ENCODE results near the gene RAE1. TPM values are rescaled to one million over a fixed set of nuclear protein-coding genes. Genes with fewer than 3 reads are reported as not detected.

Gene RAE1
- total and polyA plus RNA-seq, 2 experiments from 2014 or later: 35.4 to 43.3 TPM

DNA sequence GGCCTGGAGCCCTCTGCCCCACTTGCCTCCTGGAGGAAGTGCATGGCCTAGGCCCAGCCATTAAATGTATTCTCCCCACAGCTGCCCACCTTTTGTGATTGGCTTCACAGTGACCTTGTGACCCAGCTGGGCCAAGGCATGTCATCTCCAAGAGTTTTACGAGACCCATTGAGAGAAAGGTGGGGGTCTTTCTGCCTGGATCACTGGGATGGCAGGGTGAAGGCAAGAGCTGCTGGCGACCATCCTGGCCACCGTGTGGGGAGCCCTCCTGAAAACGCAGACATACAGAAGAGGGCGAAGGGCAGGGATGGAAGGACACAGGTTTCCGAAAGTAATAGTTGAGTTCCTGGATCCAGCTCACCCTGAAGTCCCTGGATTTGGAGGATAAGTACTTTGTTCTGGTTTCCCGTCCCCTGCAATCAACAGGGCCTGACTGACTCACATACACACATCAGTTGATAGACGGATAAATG, 33.7 kb upstream of the RAE1 start:
- no peak for TF ChIP-seq ETS1 (IDR thresholded peaks at IDR 0.05)
- TF ChIP-seq STAT1 (IDR thresholded peaks at IDR 0.05; ENCODE audit: unreplicated experiment): no peak
- TF ChIP-seq ZNF331 (CRISPR knock-in tag; IDR thresholded peaks at IDR 0.05; ENCODE audit: low read depth): no peak
- TF ChIP-seq POLR2AphosphoS5 (IDR thresholded peaks at IDR 0.05; ENCODE audit: low read depth): no peak
- no peak for TF ChIP-seq EZH2 (IDR thresholded peaks at IDR 0.05; ENCODE audit: low read depth, unreplicated experiment)
- no peak for TF ChIP-seq EZH2phosphoT487 (IDR thresholded peaks at IDR 0.05; ENCODE audit: unreplicated experiment)
- TF ChIP-seq NANOG (IDR thresholded peaks at IDR 0.05; ENCODE audit: borderline replicate concordance): no peak
- TF ChIP-seq ZNF114 (CRISPR knock-in tag; IDR thresholded peaks at IDR 0.05): no peak
- no peak for TF ChIP-seq ZNF462 (CRISPR knock-in tag; IDR thresholded peaks at IDR 0.05)
- TF ChIP-seq, protein P1, sequence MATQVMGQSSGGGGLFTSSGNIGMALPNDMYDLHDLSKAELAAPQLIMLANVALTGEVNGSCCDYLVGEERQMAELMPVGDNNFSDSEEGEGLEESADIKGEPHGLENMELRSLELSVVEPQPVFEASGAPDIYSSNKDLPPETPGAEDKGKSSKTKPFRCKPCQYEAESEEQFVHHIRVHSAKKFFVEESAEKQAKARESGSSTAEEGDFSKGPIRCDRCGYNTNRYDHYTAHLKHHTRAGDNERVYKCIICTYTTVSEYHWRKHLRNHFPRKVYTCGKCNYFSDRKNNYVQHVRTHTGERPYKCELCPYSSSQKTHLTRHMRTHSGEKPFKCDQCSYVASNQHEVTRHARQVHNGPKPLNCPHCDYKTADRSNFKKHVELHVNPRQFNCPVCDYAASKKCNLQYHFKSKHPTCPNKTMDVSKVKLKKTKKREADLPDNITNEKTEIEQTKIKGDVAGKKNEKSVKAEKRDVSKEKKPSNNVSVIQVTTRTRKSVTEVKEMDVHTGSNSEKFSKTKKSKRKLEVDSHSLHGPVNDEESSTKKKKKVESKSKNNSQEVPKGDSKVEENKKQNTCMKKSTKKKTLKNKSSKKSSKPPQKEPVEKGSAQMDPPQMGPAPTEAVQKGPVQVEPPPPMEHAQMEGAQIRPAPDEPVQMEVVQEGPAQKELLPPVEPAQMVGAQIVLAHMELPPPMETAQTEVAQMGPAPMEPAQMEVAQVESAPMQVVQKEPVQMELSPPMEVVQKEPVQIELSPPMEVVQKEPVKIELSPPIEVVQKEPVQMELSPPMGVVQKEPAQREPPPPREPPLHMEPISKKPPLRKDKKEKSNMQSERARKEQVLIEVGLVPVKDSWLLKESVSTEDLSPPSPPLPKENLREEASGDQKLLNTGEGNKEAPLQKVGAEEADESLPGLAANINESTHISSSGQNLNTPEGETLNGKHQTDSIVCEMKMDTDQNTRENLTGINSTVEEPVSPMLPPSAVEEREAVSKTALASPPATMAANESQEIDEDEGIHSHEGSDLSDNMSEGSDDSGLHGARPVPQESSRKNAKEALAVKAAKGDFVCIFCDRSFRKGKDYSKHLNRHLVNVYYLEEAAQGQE (IDR thresholded peaks at IDR 0.05; ENCODE audit: unreplicated experiment): no peak
- TF ChIP-seq, protein P2, sequence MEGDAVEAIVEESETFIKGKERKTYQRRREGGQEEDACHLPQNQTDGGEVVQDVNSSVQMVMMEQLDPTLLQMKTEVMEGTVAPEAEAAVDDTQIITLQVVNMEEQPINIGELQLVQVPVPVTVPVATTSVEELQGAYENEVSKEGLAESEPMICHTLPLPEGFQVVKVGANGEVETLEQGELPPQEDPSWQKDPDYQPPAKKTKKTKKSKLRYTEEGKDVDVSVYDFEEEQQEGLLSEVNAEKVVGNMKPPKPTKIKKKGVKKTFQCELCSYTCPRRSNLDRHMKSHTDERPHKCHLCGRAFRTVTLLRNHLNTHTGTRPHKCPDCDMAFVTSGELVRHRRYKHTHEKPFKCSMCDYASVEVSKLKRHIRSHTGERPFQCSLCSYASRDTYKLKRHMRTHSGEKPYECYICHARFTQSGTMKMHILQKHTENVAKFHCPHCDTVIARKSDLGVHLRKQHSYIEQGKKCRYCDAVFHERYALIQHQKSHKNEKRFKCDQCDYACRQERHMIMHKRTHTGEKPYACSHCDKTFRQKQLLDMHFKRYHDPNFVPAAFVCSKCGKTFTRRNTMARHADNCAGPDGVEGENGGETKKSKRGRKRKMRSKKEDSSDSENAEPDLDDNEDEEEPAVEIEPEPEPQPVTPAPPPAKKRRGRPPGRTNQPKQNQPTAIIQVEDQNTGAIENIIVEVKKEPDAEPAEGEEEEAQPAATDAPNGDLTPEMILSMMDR (conservative IDR thresholded peaks at IDR 0.05; ENCODE audit: low read depth in 2 of 2): no peak
- no peak for TF ChIP-seq CREB1 (CRISPR knock-in tag; IDR thresholded peaks at IDR 0.05; ENCODE audit: low read depth)
- no peak for TF ChIP-seq JUNB (IDR thresholded peaks at IDR 0.05; ENCODE audit: unreplicated experiment)
- Mint-ChIP-seq H3K27ac (no peak overlapping the region), H3K27me3 (ENCODE audit: insufficient read depth, low read depth, poor library complexity) (no peaks in the 10 kb centered on the region), H3K9me3 (no peaks in the 10 kb centered on the region), H3K36me3 (ENCODE audit: low read depth) (no peaks in the 10 kb centered on the region), H3K4me3 (no peak overlapping the region), H3K4me1 (no peaks in the 10 kb centered on the region; the same call in 1 of the 3 replicates)
- no peak overlapping the region for H3K4me3 ChIP-seq
- no peaks in the 10 kb centered on the region for H3K9me2 ChIP-seq (ENCODE audit: insufficient read depth)
- H3K27me3 ChIP-seq (ENCODE audit: insufficient read depth): no peaks in the 10 kb centered on the region
- H4K20me1 ChIP-seq (replicated peaks; ENCODE audit: insufficient read depth): no peaks in the 10 kb centered on the region
- H3K36me3 ChIP-seq (ENCODE audit: insufficient read depth): no peaks in the 10 kb centered on the region
- peaks cover under 1% of the 10 kb centered on the region; the same call in 1 of the 2 replicates for H3K4me1 ChIP-seq (ENCODE audit: insufficient read depth)
- H3K79me2 ChIP-seq (replicated peaks; ENCODE audit: insufficient read depth): no peaks in the 10 kb centered on the region
- no peak overlapping the region for H3K27ac ChIP-seq (ENCODE audit: low read depth)
- no peak for ATAC-seq
- 0 out of 2 replicates have a peak overlapping the region, but pooled peaks have one; percentile 23 for H2AFZ ChIP-seq
- H3F3A ChIP-seq (replicated peaks; ENCODE audit: low read depth): no peaks in the 10 kb centered on the region
- DNase-seq (ENCODE audit: low spot score): no peak
- no peak overlapping the region for H3K4me2 ChIP-seq
